Frontal cortex (tissue), 4 donors: Measurements from ENCODE around the gene USH2A. TPM values are rescaled to one million over a fixed set of nuclear protein-coding genes. Genes with fewer than 3 reads are reported as not detected.
A peak's percentile ranks its signal among the peaks of the same experiment; 100 is the strongest.

Experiments
- DNase-seq, 2 donors: peaks; one replicate each; pipeline ENCODE4 v3.0.0; 2012; ENCODE audit warnings: low spot score in 2 of 2
- FAIRE-seq: peaks from 2 replicates; lab custom pipeline; 2012; peaks lifted over from hg19 to GRCh38; lab: Jason Lieb, UNC
- total RNA-seq: library from RNA; depleted of rRNA; stranded (reverse); fragments of >200 nt; gene quantifications from one replicate; pipeline ENCODE4 v1.2.3, GENCODE V29; 2014
- donor health status: control.
- donor health status: control.
- donor health status: control.

Gene USH2A
- total RNA-seq, 1 donor from 2014 or later: under 0.01 TPM

GRCh38 chr1:215704089-215704860, 719.0 kb downstream of the USH2A start:
- DNase-seq: no peak
- no peak for FAIRE-seq

- DNase-seq: no peak
- no peak for FAIRE-seq
Measured at GRCh38 chr1:215682232-215682631, 741.0 kb downstream of the USH2A start.

- DNase-seq (no peak), FAIRE-seq (no peak)
Measured at GRCh38 chr1:215681041-215681440, 742.2 kb downstream of the USH2A start.

- FAIRE-seq (no peak), DNase-seq (no peak)
Measured at GRCh38 chr1:215679231-215679630, 744.0 kb downstream of the USH2A start.

GRCh38 chr1:215677112-215677511, 746.1 kb downstream of the USH2A start:
- DNase-seq (no peak), FAIRE-seq (no peak)

GRCh38 chr1:215673943-215674342, 749.3 kb downstream of the USH2A start:
- DNase-seq: no peak
- no peak for FAIRE-seq

GRCh38 chr1:215672482-215672881, 750.8 kb downstream of the USH2A start:
- FAIRE-seq (no peak), DNase-seq (no peak)

- no peak for DNase-seq
- FAIRE-seq: no peak
Measured at GRCh38 chr1:215669806-215670491, 753.3 kb downstream of the USH2A start.

- peak in 1 of 2 donors; percentile 1 for DNase-seq
- FAIRE-seq: no peak
Measured at GRCh38 chr1:215667761-215668160, 755.5 kb downstream of the USH2A start.

GRCh38 chr1:215665215-215665614, 758.0 kb downstream of the USH2A start:
- FAIRE-seq (no peak), DNase-seq (no peak)

- FAIRE-seq: no peak
Measured at GRCh38 chr1:215661033-215661432, 762.2 kb downstream of the USH2A start.

GRCh38 chr1:215660259-215660658, 763.0 kb downstream of the USH2A start:
- FAIRE-seq: no peak

More at GRCh38 chr1:215661033-215661432, 762.2 kb downstream of the USH2A start:
- DNase-seq: no peak

GRCh38 chr1:215657047-215657446, 766.2 kb downstream of the USH2A start:
- DNase-seq (no peak), FAIRE-seq (no peak)

More at GRCh38 chr1:215660259-215660658, 763.0 kb downstream of the USH2A start:
- DNase-seq: no peak

- FAIRE-seq: no peak
- no peak for DNase-seq
Measured at GRCh38 chr1:215652371-215652770, 770.9 kb downstream of the USH2A start.

- FAIRE-seq (no peak), DNase-seq (no peak)
Measured at GRCh38 chr1:215651867-215652266, 771.4 kb downstream of the USH2A start.

GRCh38 chr1:215650446-215651149, 772.6 kb downstream of the USH2A start:
- no peak for DNase-seq
- FAIRE-seq: no peak

- no peak for FAIRE-seq
Measured at GRCh38 chr1:215648957-215649356, 774.3 kb downstream of the USH2A start.

GRCh38 chr1:215647738-215648137, 775.5 kb downstream of the USH2A start:
- DNase-seq (no peak), FAIRE-seq (no peak)

More at GRCh38 chr1:215648957-215649356, 774.3 kb downstream of the USH2A start:
- no peak for DNase-seq

- FAIRE-seq: no peak
- no peak for DNase-seq
Measured at GRCh38 chr1:215645861-215646260, 777.4 kb downstream of the USH2A start.

GRCh38 chr1:215645182-215645581, 778.1 kb downstream of the USH2A start:
- FAIRE-seq: no peak
- no peak for DNase-seq
